ENCODE data around the gene YPEL3. TPM values are rescaled to one million over a fixed set of nuclear protein-coding genes. Genes with fewer than 3 reads are reported as not detected.
A peak's percentile ranks its signal among the peaks of the same experiment; 100 is the strongest.

The YPEL3 gene, protein sequence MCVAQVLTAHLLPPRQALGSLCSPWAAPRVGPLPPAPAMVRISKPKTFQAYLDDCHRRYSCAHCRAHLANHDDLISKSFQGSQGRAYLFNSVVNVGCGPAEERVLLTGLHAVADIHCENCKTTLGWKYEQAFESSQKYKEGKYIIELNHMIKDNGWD
- total RNA-seq (100 to 1,000 TPM in 2 of 4 donors, 10 to 100 TPM in 2; 82.1 to 110 (median 103) TPM), polyA plus RNA-seq (100 to 1,000 TPM in 2 of 3 donors, 10 to 100 TPM in 1; 57.6 to 126 (median 107) TPM)

DNA sequence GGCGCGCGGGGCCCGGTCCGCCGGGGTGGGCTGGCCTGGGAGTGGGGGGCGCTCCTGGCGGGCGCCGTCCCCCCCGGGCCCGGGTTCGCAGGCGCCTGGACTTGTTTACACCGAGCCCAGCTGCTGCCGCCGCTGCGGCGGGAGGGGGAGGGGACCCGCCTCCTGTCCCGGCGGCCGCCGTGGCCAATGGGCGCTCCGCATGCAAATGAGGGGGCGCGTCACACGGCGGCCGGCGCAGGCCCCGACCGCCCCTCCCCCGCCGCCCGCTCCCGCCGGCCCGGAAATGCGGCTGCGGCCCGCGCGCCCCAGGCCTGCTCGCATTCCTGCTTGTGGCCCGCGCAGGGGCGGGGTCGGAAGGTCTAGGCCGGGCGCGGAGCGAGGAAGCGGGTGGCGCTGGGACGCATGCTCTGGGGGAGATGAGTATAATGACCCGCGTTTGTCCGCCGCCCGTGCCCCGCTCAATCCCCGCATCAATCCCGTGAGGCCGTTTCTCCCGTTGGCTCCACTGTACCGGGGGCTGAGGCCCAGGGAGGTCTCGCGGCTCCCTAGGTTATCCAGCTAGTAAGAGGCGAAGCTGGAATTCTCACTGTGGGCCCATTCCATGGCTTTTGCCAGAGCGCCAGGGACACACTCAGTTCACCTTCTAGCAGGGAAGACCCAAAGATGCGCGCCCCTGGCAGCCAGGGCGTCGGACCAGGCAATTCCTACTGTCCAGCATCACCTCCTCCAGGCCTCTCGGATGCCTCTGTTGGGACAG is at the start of gene YPEL3:
TSS of gene YPEL3 (minus strand) at position 109 of the 757 bp plus-strand sequence. CDS start 731 bp downstream, outside the sequence.
- H3K4me1 ChIP-seq, result peaks cover 0 to 45% (median 41%) of the 10 kb centered on the region in 4 donors
- WGBS, 2 donors, result 9 to 11% methylated on average over 77 of the region's 77 CpGs
- H3K9me3 ChIP-seq, result peaks cover 0 to 6% (median 4%) of the 10 kb centered on the region in 4 donors
- no peaks in the 10 kb centered on the region for H3K27me3 ChIP-seq
- intact Hi-C loops (cut with DNase I), result loop anchor here (2.0 to 10.0 kb wide), 7 partner anchors 27 to 1359 kb away; partner anchors contain the start of genes ARMC5, FBRS, HIRIP3 and INO80E
- H3K4me3 ChIP-seq, result peak within 1 kb of the TSS; percentile 80 to 90 (median 88)
- H3K36me3 ChIP-seq, result peaks cover 0 to 23% (median 10%) of the 10 kb centered on the region in 4 donors
- peak; percentile 98 for DNase-seq
- TF ChIP-seq EP300 (IDR thresholded peaks at IDR 0.05) (no peak), POLR2AphosphoS5 (IDR thresholded peaks at IDR 0.05) (peak in 3 of 4 donors; percentile 66 to 74 (median 72)), POLR2A (IDR thresholded peaks at IDR 0.05) (peak in 1 of 2 donors; percentile 21)
- TF ChIP-seq, protein P1, sequence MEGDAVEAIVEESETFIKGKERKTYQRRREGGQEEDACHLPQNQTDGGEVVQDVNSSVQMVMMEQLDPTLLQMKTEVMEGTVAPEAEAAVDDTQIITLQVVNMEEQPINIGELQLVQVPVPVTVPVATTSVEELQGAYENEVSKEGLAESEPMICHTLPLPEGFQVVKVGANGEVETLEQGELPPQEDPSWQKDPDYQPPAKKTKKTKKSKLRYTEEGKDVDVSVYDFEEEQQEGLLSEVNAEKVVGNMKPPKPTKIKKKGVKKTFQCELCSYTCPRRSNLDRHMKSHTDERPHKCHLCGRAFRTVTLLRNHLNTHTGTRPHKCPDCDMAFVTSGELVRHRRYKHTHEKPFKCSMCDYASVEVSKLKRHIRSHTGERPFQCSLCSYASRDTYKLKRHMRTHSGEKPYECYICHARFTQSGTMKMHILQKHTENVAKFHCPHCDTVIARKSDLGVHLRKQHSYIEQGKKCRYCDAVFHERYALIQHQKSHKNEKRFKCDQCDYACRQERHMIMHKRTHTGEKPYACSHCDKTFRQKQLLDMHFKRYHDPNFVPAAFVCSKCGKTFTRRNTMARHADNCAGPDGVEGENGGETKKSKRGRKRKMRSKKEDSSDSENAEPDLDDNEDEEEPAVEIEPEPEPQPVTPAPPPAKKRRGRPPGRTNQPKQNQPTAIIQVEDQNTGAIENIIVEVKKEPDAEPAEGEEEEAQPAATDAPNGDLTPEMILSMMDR (IDR thresholded peaks at IDR 0.05), result no peak
- H3K27ac ChIP-seq, result peak within 1 kb of the TSS; percentile 92 to 97 (median 96)

DNA sequence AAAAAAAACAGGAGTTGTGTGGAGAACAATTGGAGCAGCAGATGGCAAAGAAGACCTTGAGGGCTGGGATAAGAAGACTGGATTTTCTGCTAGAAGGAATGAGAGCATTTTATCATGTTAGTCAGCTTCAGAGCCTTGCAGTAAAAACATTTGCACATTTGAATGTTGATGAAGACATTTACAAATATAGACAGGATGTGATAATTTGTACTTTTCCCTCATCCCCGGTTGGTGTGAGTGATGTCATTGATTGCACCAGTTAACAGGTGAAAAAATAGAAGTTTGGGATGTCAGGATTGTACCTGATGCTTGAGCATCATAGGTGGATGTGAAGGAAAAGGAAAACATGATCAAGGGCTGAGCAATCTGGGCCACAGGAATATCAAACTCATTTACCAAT is 49.6 kb upstream of the YPEL3 start:
- no peaks in the 10 kb centered on the region for H3K36me3 ChIP-seq
- DNase-seq, result no peak
- no peaks in the 10 kb centered on the region for H3K9me3 ChIP-seq
- H3K4me3 ChIP-seq, result no peak overlapping the region
- intact Hi-C loops (cut with DNase I), result no loop called here
- no peaks in the 10 kb centered on the region for H3K4me1 ChIP-seq
- 57 to 68% methylated on average over 1 of the region's 1 CpG for WGBS, 2 donors
- no peaks in the 10 kb centered on the region for H3K27me3 ChIP-seq
- TF ChIP-seq POLR2AphosphoS5 (IDR thresholded peaks at IDR 0.05) (no peak), POLR2A (IDR thresholded peaks at IDR 0.05) (no peak)
- TF ChIP-seq, protein P1 (IDR thresholded peaks at IDR 0.05), result no peak
- no peak overlapping the region for H3K27ac ChIP-seq

DNA sequence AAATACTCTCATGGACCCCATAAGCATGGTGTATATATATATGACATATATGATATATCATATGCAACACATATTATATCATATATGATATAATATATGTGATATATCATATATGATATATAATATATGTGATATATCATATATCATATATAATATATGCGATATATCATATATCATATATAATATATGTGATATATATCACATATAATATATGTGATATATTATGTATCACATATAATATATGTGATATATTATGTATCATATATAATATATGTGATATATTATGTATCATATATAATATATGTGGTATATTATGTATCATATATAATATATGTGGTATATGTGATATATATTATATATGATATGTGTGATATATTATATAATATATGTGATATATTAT is 48.9 kb upstream of the YPEL3 start:
- Histone ChIP-seq H3K4me3 (no peak overlapping the region), H3K27me3 (no peaks in the 10 kb centered on the region), H3K4me1 (no peaks in the 10 kb centered on the region), H3K9me3 (no peaks in the 10 kb centered on the region), H3K27ac (no peak overlapping the region), H3K36me3 (no peaks in the 10 kb centered on the region)
- DNase-seq, result no peak
- 47 to 97% methylated on average over 1 of the region's 1 CpG for WGBS, 2 donors
- intact Hi-C loops (cut with DNase I), result no loop called here
- TF ChIP-seq POLR2AphosphoS5 (IDR thresholded peaks at IDR 0.05), result no peak
- TF ChIP-seq EP300 (IDR thresholded peaks at IDR 0.05), result no peak
- TF ChIP-seq, protein P1 (IDR thresholded peaks at IDR 0.05), result no peak
- TF ChIP-seq POLR2A (IDR thresholded peaks at IDR 0.05), result no peak

DNA sequence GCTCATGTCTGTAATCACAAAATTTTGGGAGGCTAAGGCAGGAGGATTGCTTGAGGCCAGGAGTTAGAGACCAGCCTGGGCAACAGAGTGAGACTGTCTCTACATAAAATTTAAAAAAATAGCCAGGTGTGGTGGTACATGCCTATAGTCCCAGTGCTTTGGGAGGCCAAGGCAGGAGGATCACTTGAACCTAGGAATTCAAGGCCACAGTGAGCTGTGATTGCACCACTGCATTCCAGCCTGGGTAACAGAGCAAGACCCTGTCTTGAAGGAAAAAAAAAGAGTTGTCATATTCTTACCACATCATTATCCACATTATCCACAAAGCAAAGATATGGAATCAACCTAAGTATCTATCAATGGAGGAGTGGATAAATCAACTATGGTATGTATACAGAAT is 48.0 kb upstream of the YPEL3 start:
- Histone ChIP-seq H3K27ac (no peak overlapping the region), H3K4me3 (no peak overlapping the region), H3K36me3 (no peaks in the 10 kb centered on the region), H3K27me3 (no peaks in the 10 kb centered on the region), H3K9me3 (no peaks in the 10 kb centered on the region), H3K4me1 (no peaks in the 10 kb centered on the region)
- TF ChIP-seq POLR2A (IDR thresholded peaks at IDR 0.05) (no peak), POLR2AphosphoS5 (IDR thresholded peaks at IDR 0.05) (no peak), EP300 (IDR thresholded peaks at IDR 0.05) (no peak)
- TF ChIP-seq, protein P1 (IDR thresholded peaks at IDR 0.05), result no peak
- no peak for DNase-seq
- intact Hi-C loops (cut with DNase I), result no loop called here

Measured in sigmoid colon (tissue), 7 donors.